T-helper 22 cell (primary cell): ENCODE results near the gene HRC.
A peak's percentile ranks its signal among the peaks of the same experiment; 100 is the strongest.
"Not testable (repeated sequence)": the region's sequence is repeated elsewhere in the genome, so short reads cannot be mapped to it uniquely, and the experiment has no call there.

ENCODE experiments used
- DNase-seq: peaks from one replicate; pipeline ENCODE4 v3.0.0-alpha.2; 2020; ENCODE audit warnings: low read depth

The HRC gene

GRCh38 chr19:49160450-49161189, 5.4 kb upstream of the HRC start:
- DNase-seq, result no peak

- no peak for DNase-seq
These were observed 2.4 kb upstream of the HRC start, which contains the start of gene TRPM4 for GRCh38 chr19:49157445-49158224. TSS of gene TRPM4 (plus strand) at chr19:49157792. CDS start at chr19:49157867, 75 bp downstream.

GRCh38 chr19:49155820-49156346, 687 bp upstream of the HRC start:
- no peak for DNase-seq

GRCh38 chr19:49154279-49154678, 917 bp downstream of the HRC start:
- no peak for DNase-seq

GRCh38 chr19:49153167-49153809, 1.9 kb downstream of the HRC start:
- DNase-seq, result no peak

- DNase-seq, result no peak
These were observed 3.1 kb downstream of the HRC start for GRCh38 chr19:49152119-49152550.

GRCh38 chr19:49151267-49152118, 3.7 kb downstream of the HRC start:
- DNase-seq, result no peak

GRCh38 chr19:49150944-49151243, 4.3 kb downstream of the HRC start:
- no peak for DNase-seq

- peak; percentile 23 for DNase-seq
These were observed 4.9 kb downstream of the HRC start for GRCh38 chr19:49150106-49150943.

- no peak for DNase-seq
These were observed 5.5 kb downstream of the HRC start for GRCh38 chr19:49149652-49150105.

- DNase-seq, result peak; percentile 65
These were observed 6.2 kb downstream of the HRC start for GRCh38 chr19:49148784-49149651.

- no peak for DNase-seq
These were observed 7.0 kb downstream of the HRC start for GRCh38 chr19:49148044-49148682.

- not testable (repeated sequence) for DNase-seq
These were observed 8.8 kb downstream of the HRC start for GRCh38 chr19:49146408-49146770.

- peak; percentile 41 for DNase-seq
These were observed 9.4 kb downstream of the HRC start for GRCh38 chr19:49145573-49146407.

GRCh38 chr19:49142866-49143335, 12.3 kb downstream of the HRC start:
- no peak for DNase-seq

- no peak for DNase-seq
These were observed 13.8 kb downstream of the HRC start for GRCh38 chr19:49141352-49141751.

GRCh38 chr19:49140951-49141350, 14.2 kb downstream of the HRC start:
- no peak for DNase-seq

GRCh38 chr19:49136771-49137171, 18.4 kb downstream of the HRC start:
- no peak for DNase-seq
